HG02973 (cell line): ENCODE results near the gene ALB.
A peak's percentile ranks its signal among the peaks of the same experiment; 100 is the strongest.

ENCODE experiments used
- ATAC-seq: cut with Tn5 transposase; IDR thresholded peaks from one replicate; pipeline ENCODE4 v1.9.1; 2021; ENCODE audit warnings: moderate library complexity; ENCODE audit not compliant: unreplicated experiment

Gene ALB

DNA sequence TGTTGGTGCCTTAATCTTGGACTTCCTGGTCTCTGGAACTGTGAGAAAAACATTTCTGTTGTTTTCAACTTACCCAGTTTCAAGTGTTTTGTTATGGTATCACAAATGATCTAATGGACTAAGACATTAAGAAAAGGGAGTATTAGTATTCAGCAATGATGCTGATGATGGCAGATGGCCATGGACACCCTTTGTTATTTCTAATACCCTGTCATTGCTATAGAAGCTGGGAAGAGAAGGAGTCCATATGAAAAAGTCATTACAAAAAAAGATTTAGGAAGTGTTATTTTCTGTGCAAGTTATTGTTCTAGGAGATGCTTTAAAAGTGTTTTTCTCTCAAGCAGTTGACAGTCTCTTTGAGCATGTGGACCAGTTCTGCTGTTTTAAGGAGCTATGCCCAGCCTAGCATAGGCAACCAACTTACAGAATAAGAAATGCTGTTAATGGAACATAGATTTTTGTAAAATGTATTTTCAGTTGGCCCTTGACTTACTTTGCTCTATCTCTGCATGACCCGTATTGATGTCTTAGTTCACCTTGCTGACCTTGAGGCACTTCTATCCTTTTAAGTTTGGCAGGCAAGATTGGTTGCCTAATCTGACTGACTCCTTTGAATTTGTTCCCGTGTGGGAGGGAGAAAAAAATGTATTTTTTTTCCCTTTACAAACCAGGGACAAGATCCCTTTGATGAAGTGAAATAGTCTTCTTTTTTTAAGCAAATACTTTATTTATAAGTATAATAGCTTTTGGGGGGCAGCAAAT lies 25.9 kb downstream of the ALB start:
- ATAC-seq, result no peak

- no peak for ATAC-seq
Measured at GRCh38 chr4:73431813-73432168, 27.7 kb downstream of the ALB start.

- ATAC-seq, result no peak
Measured at GRCh38 chr4:73432169-73433000, 28.3 kb downstream of the ALB start.

- no peak for ATAC-seq
Measured at GRCh38 chr4:73433140-73433539, 29.1 kb downstream of the ALB start.

DNA sequence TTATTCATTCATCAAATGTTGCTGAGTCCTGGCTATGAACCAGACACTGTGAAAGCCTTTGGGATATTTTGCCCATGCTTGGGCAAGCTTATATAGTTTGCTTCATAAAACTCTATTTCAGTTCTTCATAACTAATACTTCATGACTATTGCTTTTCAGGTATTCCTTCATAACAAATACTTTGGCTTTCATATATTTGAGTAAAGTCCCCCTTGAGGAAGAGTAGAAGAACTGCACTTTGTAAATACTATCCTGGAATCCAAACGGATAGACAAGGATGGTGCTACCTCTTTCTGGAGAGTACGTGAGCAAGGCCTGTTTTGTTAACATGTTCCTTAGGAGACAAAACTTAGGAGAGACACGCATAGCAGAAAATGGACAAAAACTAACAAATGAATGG lies 30.2 kb downstream of the ALB start:
- peak; percentile 71 for ATAC-seq

- ATAC-seq, result no peak
Measured at GRCh38 chr4:73435984-73436383, 31.9 kb downstream of the ALB start, which contains the start of gene AFP. AFP (plus strand) TSS chr4:73436221; CDS start chr4:73436263, 42 bp downstream.

GRCh38 chr4:73436674-73437557 lies 32.8 kb downstream of the ALB start:
- ATAC-seq, result no peak

GRCh38 chr4:73437558-73437956 lies 33.5 kb downstream of the ALB start:
- no peak for ATAC-seq

GRCh38 chr4:73438048-73438447 lies 34.0 kb downstream of the ALB start:
- ATAC-seq, result no peak

DNA sequence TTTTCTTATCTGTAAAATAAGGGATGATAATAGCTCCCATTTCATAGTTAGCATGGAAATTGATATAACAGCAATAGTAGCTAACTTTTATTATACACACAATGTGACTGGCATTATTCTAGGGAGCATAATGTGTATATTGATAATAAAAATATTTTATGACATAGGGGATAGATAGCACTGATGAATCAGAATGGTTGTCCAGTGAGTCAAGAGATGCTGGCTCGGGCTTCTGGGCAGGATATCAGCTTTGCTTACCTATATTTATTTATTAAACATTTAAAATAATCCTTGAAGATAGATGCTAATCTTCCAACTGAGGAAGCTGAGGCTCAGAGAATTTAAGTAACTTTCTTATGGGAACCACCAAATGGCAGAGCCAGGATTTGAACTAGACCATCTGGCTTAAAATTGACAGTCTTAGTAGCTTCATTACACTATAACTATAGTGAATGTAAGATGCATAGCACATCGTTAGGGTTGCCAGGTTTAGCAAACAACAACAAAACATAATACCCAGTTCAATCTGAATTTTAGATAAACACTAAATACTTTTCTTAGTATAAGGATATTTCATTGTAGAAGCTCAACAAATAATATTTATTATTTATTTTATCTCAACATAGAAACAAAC lies 34.6 kb downstream of the ALB start:
- ATAC-seq, result no peak

DNA sequence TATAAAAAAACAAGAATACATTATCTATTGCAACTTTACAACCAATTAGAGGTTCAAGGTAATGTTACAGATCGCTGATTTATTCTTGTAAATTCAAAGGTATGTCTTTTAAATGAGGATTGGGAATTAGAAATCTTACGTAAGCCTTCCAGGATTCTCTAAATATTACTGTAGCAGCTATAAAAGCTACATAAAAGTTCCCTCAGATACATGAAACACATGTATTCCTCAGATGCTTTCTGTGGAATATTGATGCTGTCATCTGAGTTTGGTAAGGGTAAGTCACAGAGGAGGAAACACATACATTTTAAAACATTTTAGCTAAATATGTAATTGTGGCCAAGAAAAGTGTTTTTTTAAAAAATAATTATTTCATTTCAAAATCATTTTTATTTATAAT lies 35.4 kb downstream of the ALB start:
- no peak for ATAC-seq

DNA sequence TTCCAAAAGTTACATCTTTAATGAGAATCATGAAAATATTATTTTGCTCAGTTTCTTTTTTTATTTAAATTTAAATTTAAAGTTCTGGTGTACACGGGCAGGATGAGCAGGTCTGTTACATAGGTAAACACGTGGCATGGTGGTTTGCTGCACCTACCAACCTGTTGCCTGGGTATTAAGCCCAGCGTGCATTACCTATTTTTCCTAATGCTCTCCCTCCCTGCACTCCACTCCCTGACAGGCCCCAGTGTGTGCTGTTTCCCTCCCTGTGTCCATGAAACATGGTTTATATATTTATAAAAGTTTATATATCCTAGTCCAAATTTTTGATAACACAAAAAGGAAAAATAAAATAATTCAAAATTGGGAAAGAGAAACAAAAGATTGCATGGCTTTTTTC lies 35.9 kb downstream of the ALB start:
- no peak for ATAC-seq

GRCh38 chr4:73440653-73441052 lies 36.6 kb downstream of the ALB start:
- ATAC-seq, result no peak

DNA sequence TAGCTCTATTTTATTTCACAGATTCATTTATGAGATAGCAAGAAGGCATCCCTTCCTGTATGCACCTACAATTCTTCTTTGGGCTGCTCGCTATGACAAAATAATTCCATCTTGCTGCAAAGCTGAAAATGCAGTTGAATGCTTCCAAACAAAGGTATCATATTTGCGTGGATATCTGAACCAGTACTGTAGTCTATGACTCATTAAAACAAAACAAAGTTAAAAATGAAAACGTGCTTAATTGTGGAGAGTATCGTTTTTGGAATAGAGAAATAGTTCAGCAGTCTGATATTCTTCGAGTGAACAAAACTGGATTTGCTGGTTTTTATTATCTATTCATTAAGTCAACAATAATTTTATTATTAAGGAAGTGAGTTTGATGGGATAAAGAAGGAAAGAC lies 38.2 kb downstream of the ALB start:
- ATAC-seq, result no peak

- no peak for ATAC-seq
Measured at GRCh38 chr4:73443224-73443623, 39.1 kb downstream of the ALB start.

DNA sequence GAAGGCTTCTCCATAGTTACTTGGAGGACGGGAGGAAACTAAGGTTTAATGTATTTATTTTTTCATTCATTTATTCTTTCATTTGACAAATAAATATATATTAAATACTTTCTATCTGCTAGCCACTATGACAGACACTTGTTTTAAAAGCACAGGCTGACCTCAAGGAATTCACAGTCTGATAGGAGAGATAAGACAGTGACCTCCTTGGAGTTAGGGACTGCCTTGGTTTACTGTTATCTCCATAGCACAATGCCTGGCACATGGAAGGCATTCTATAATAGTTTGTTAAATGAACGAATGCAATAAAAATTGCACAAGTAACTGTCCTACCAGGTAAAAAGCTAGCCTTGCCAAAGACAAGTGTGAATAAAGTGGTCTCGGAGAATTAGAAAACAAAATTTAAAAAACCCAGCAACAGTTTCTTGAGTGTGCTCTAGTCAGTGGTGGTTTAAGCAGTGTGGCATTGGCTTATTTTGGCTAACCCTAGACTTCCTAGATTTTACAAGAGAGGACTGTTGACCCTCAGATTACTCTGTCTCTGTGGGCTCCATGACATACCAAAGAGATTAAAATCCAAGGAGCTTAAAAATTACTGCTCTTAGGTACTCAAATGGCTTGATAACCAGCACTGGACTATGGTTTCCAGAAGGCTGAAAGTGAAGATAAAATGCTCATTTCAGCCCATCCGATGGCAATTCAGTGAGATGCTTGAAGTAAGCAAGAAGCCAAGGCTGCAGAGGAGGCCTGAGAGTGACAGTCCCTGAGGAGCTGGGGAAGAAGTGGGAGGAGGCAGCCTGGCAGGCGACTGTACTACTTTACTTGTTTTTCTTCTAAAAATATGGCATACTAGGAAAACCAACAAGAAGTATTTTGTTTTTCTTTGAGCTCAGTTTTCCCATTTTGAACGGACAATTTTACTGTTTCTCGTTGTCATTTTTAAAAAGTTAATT lies 41.6 kb downstream of the ALB start:
- no peak for ATAC-seq

GRCh38 chr4:73446336-73446938 lies 42.4 kb downstream of the ALB start:
- ATAC-seq, result peak; percentile 99

DNA sequence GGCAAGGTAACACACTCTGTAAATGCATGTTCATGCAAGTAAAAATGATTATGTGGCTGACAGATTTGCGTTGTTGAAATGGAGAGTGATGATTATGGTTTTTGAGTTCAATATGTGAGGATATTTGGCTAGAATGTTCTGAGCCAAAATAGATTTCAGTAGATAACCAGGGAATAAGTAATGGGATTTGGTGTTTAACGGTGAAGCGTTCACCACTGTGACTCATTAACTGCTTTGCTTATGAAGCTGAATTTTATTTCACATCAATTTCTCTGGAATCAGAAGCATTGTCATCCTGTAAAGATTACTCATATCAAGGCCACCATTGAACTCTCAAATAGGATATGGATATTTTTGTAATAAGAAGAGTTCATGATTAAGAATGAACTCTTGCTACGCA lies 43.6 kb downstream of the ALB start:
- no peak for ATAC-seq

GRCh38 chr4:73448448-73449203 lies 44.5 kb downstream of the ALB start:
- no peak for ATAC-seq
